GM21576 (cell line): ENCODE data around the gene ELMO3.

Experiments used
- ATAC-seq: cut with Tn5 transposase; IDR thresholded peaks from one replicate; pipeline ENCODE4 v1.9.1; 2021; ENCODE audit warnings: mild to moderate bottlenecking, moderate library complexity; ENCODE audit not compliant: unreplicated experiment

ELMO3 gene, protein sequence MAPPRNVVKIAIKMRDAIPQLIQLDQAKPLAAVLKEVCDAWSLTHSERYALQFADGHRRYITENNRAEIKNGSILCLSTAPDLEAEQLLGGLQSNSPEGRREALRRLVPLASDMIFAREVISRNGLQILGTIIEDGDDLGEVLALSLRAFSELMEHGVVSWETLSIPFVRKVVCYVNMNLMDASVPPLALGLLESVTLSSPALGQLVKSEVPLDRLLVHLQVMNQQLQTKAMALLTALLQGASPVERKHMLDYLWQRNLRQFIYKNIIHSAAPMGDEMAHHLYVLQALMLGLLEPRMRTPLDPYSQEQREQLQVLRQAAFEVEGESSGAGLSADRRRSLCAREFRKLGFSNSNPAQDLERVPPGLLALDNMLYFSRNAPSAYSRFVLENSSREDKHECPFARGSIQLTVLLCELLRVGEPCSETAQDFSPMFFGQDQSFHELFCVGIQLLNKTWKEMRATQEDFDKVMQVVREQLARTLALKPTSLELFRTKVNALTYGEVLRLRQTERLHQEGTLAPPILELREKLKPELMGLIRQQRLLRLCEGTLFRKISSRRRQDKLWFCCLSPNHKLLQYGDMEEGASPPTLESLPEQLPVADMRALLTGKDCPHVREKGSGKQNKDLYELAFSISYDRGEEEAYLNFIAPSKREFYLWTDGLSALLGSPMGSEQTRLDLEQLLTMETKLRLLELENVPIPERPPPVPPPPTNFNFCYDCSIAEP

DNA sequence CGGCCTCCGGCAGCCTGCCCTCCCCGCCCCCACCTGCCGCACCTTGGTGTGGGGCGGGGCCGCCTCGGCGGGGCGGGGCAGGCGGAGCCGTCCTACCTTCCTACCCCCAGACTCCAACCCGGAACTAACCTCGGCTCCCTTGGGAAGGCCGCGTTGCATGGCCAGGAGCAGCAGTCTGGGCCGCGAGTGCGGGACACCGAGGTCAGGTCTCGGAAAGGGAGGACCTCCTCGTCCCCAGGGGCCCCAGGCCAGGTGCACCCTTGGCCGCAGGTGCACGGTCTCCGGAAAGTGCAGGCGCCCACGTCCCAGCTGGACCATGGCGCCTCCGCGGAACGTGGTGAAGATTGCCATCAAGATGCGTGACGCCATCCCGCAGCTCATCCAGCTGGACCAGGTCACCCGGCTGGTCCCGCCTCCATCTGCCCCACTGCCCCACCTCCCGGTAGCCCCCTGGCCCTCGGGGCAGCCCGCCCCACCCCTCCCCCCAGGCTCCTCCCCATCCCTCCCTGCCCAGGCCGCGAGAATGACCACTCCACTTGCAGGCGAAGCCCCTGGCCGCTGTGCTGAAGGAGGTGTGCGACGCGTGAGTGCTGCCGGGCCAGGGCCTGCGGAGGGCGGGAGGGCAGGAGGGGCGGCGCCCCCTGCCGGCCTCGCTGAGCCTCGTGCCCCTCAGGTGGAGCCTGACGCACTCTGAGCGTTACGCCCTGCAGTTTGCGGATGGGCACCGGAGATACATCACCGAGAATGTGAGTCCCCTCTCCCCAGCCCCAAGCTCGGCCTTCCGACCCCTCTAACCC, at the start of gene ELMO3:
Gene ELMO3, plus strand, starts transcription at position 121 of the 797 bp plus-strand sequence. Its CDS starts 196 bp downstream, at position 317.
- ATAC-seq, result no peak

DNA sequence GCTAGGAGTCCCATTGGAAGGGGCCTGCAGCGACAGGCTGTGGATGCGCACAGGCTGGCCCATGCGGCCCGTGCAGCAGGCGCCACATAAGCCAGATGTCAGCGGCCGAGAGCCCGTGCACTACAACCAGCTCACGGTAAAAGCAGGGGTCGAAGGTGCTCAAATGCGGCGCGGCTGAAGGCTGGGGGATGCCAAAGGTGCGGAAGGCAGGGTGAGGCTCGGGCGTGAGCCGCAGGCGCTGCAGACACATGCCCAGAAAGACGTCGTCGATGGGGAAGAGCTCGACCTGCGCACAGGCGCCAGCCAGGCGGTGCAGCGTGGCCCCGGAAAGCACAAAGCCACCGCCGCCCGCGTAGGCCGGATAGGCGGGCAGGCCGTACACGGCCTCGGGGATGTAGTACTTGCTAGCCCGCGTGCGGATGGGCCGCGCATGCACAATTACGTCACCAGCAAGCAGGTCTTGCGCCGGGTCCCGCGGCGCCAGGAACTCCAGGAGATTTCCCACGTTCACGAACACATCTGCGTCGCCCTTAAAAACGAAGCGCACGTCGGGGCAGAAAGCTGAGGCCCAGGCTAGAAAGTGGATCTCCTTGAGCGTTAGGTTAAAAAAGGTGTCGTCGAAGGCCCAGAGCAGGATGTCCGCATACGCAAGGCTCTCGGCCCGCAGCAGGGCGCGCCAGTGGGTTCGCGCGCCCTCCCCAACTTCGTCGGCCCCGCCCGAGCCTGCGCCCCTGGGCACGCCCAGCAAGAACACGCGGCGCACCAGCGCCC, 49.5 kb upstream of the ELMO3 start:
- ATAC-seq, result no peak

DNA sequence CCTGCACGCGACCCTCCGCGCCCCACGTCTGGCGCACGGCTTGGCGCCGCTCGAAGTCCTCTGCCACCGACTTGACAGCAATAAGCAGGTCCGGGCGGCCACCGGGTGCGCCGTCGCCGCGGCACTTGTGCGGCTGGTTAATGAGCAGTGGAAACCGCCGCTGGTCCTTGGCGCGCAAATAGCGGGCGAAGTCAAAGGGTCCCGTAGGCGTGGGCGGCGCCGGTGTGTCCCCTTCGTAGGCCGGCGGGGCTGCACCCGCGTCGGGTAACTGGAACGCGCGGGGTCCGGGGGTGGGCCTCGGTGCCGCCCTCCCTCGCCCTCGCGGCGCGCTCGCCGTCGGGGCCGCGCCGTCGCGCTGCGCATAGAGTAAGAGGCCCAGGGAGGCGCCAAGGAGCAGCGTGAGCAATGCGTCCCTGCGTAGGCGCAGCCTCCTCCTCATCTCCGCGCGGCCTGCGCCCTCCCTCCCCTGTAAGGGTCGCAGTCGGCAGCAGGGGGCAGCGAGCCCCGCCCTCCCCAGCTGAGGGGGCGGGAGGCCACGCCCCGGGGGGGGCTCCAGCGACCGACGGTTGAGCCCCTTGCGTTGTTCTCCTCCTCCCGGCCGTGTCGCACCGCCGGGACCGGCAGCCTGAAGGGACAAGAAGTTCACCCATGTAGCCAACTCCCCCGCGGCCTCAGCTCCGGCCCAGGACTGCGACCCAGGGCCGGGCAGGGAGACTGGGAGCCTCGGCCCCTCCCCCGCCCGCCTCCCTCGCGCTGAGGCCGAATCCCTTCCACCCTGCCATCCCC, 48.7 kb upstream of the ELMO3 start:
- no peak for ATAC-seq

DNA sequence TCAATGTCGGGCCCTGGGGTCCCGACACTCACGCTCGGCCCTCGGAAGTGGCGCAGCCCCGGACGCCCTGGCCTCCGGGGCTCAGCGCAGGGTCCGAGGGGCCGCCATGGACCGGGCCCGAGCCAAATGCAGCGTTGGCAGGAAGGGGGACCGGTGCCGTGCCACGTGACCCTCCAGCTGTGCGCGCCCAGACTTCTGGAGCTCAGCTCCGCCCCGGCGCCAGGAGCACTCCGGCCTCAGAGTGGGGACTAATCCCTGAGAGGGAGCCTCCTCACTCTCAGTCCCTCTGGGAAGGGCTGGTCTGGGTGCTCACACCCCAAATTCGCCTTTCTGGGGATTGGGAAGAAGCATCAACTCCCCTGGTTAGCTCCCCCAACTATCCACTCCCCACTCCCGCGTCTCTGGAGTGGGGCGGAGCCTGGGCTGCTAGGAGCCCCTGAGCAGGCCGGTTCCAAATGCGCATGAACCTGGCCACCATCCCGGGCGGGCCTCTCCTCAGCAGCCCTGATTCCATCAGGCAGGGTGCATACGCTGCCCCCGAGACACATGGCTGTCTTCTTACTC, 48.0 kb upstream of the ELMO3 start, which contains the start of gene B3GNT9:
Gene B3GNT9, minus strand, starts transcription at position 166 of the 564 bp plus-strand sequence. CDS start 513 bp downstream, outside the sequence.
- no peak for ATAC-seq

DNA sequence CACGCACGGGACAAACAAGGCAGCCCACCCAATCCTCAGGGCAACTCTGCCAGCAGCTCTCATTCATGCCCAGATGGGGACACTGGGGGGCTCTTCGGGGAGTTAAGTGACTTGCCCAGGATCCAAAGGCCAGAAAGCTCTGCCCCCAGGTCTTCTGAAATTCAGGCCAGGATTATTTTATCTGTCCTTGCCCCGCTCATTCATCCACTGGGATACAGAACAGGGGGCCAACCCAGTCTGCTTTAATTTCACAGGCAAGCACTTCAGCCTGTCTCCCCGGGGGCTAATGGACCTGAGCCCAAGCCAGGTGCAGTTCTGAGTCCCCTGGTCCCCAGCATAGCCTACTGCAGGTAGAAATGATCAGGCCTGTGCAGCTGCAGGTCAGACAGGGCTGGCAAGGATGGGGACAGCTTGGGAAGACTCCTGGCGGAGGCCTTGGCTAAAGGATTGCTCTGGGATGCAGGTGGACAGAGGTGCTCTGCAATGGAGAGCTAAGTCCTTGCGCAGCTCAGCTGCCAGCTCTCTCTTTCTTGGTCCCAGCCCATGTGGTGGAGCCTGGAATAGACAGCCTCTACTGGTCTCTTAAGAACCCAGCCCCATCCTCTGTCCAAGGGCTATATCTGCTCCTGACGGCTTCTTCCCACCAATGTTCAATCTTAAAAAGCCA, 47.4 kb upstream of the ELMO3 start:
- ATAC-seq, result no peak

DNA sequence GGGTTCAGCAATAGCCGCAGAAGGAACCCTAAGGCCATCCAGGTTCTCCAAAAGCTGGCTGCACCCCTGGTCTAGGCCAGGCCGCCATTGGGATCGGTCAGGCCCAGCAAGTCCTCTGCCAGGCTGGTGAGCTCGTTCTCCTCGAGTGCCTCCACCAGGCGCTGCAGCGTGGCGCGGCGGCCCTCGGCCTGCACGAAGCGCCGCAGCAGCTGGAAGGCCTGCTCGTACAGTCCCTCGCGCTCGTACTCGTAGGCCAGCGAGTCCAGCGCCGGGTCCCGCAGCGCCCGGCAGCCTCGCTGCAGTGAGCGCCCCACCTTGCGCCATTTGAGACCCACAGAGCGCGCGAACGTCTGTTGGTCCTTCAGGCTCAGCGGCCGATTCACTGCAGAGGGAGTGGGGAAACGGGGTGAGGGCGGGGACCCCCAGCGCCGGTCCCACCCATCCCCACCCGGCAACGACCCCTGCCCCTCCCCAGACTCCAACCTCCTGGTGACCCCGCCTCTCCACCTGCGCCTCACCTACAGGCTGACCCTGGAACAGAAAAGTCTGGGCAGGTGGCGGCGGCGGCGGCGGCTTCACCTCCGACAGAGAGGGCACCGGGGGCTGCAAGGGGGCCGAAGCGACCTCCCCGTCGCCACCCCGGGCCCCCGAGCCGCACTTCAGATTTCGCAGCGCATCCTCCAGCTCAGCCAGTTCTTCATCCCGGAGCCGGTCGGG, 44.2 kb upstream of the ELMO3 start:
- no peak for ATAC-seq

DNA sequence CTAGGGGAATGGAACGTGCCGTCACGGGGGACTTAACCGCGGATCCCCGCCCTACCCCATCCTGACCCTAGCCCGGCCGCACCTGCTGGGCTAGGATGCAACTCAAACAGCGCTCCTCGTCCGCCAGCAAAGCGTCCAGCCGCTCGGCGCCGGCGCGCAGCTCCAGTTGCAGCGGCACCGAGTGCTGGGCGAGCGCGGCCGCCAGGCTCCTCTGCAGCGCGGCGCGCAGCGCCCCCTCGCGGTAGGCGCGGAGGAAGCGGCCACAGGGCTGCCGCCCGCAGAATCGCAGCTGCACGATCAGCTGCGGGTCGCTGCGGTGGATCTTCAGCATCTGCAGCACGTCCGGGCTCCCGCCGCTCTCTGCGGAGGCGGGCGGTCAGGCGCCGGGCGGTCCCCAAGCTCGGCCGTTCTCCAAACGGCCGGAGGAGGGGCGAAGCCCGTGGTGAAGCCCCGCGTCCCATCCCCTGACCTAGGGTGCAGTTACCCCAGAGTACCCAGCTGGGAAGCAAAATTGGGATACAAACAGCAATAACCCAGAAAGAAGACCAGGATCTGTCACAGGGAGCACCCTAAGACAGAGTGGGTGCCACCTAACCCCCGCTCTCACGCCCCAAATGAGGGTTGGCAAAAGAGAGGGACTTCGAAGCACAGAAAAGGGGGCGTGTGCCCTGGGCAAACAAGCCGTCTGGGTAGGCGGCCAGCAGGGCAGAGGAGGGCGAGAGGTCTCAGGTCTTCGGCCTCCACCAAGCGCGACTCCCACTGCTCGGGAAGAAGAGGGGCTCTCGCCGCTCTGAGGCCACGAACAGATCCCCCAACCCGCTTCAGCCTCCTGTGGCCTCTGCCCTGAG, 43.4 kb upstream of the ELMO3 start:
- no peak for ATAC-seq

DNA sequence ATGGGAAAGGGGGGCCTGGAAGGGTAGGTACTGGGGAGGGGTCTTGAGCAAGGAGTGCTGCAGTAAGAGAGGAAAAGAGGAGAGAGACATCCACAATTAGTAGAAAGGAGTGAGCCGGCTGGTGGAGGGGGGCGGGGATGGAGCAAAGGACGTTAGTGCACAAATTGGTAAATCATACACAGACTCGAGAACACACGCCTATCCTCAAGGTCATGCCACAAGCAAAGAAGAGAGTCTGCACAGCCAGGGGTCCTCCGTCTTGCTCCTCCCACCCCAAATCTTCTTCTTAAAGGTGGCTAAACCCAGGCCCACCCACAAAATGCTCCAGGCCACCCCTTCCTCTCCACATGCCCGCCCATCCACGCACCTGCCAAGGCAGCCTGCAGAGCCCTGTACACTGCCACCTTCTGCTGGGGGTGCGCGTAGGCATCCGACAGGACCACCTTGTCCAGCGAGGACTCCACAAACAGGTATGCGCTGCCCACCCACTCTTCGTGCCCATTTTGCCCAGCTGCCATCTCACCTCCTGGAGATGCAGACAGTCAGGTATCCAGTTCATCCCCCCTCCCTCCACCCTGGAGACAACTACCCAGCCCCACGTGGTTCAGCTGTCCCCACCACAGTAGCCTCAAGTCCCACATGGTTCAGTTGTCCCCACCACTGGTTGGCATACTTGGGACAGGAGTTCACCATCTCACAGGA, 42.6 kb upstream of the ELMO3 start:
- no peak for ATAC-seq

DNA sequence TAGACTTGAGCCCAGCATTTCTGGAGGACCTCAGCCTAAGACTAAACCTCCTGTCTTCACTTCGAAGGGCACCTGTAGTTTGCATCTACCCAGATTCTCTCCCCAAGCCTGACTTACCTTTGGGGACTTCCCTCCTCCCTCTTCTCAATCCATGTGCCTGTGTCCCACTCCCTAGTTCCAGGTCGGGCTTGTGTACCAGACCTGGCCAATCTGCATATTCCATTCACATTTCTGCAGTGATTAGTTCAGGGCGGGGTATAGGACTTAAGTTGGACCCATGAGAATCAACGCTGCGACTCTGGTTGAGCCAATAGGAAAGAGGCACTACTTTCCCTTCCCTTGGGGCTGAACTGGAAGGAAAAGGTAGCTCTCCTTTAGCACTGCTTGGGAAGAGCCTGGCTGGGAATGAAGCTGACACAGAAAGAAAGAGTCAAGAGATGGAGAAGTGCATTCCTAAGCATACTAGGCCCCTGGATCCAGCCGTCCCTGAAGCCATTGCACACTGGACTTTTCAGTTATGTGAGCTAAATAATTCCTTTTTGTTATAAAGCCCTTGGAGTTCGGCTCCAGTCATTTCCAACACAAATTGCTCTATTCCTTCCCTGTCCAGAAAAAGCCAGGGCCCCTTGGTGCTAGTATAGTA, 41.7 kb upstream of the ELMO3 start:
- ATAC-seq, result no peak

DNA sequence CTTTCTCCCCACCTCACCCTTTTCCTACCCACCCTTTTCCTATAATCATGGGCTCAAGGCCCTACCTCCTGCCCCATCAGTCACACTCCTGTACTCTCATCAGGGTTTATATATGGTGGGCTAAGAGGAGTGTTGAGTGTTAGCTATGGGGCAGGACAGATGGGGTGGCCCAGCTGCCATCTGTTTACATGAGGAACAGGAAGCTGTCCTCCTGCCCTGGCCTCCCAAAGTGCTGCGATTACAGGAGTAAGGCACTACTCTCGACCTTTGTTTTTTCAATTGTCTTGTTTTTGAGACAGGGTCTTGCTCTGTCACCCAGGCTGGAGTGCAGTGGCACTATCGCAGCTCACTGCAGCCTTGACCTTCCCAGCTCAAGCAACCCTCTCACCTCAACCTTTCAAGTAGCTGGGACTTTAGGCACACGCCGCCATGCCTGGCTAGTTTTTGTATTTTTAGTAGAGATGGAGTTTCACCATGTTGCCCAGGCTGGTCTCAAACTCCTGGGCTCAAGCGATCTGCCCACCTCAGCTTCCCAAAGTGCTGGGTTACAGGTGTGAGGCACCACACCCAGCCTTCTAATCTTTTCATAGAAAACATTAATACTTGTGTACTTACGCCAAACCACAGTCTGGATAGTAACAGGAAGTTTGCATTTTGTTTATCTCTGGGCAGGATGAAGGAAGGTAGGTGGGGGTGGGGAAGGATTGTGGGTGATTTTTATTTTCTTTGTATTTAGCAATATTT, 40.9 kb upstream of the ELMO3 start:
- no peak for ATAC-seq

DNA sequence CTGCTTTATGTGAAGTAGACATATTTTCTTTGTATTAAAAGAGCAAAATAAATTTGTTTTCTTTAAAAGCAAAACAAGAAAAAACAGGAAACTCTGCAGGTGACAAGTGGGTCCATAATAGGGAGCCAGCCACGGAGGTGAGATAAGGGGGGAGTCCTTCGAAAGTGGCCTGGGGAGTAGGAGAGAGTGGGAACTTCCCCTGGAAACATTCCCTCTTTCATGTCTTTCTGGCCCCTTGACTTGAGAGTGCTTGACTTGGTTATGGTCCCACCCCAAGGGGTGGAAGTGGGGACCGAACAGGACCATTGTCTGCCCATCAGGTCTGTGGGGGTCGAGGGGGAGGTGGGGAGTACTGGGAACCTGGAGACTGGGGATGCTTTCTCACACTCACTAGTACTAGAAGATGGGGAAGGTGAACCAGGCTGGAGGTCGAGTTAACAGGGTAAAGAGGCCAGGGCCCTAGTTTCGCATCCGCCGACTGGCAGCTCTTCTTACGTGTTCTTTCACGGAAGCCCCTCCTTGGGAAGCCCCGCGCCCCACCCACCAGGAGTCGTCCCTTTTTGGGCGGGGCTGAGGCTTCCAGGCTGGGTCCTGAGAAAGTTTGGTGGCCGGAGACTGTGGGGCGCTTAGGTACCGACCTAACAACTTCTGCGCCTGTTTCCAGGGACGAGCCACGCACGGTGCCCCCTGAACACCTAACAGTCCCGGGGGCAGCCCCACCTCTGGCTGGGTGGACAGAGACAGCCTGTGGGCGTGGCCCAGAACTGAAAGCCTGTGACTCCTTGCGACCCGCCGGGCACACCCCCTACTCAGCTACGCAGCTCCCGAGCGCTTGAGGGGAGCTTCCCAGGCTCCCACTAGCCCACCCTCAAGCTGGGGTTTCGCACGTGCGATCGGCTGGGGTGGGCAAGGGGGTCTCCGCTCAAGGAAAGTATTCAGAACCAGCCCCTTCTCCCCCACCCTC, 40.0 kb upstream of the ELMO3 start:
- ATAC-seq, result peak; percentile 44

DNA sequence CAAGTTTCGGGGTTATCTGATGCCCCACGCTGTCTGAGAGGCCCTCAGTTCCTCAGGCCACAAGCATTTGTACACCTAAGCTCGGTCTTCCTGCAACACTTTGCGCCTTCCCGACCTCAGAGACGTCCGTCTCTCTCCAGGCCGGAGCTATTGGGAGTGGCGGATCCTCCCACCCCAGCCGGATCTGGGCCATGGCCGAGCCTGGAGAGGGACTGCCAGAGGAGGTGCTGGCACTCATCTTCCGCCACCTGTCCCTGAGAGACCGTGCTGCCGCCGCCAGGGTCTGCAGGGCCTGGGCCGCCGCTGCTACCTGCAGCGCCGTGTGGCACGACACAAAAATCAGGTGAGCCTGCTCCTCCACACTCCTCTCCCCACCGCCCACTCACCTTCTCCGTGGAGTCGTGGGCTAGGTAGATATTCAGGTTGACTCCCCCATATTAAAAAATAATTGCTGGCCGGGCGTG, 37.3 kb upstream of the ELMO3 start:
- ATAC-seq, result no peak

DNA sequence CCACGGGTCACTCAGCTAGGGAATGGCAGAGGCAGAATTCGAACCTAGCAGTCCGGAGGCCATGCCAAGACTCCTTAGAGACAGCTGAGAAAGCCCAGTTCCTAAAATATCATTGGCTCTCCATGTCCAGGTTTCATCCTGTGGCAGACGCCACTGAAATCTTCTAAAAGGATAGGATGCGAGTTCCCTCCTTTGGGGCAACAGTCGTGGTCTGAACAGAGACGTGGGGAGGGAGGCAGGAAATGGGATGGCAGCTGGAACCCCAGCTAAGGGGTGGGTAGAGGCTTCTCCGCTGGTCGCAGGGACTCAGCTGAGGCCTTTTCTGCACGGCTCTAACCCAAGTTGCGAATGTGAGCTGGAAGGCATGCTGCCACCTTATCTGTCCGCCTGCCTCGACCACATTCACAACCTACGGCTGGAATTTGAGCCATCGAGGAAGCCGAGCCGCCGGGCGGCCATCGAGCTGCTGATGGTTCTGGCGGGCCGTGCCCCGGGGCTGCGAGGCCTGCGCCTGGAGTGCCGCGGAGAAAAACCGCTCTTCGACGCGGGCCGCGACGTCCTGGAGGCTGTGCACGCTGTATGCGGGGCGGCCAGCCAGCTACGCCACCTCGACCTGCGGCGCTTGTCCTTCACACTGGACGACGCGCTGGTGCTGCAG, 36.3 kb upstream of the ELMO3 start:
- no peak for ATAC-seq
